T-cell (primary cell): ENCODE measurements around the gene DIP2C. TPM values are rescaled to one million over a fixed set of nuclear protein-coding genes. Genes with fewer than 3 reads are reported as not detected.

Experiments used
- ATAC-seq, 4 experiments: fragments of 200-7000 bp in 3 of 4; fragments of 150-1000 bp in 1 of 4; cut with Tn5 transposase; replicated peaks in 1 of 4; 1 replicate in 3 of 4; 2 replicates in 1 of 4; pipeline ENCODE4 v1.10.0; 2021; ENCODE audit warnings: moderate library complexity in 3 of 4, mild to moderate bottlenecking in 2 of 4, moderate number of reproducible peaks in 1 of 4
- CTCF ChIA-PET, 2 donors: fragments of 300-600 bp; sonication (Branson Sonifier 250); formaldehyde crosslinking; loops; one replicate each; lab custom pipeline; 2022; ENCODE audit warnings: antibody characterized with exemption in 2 of 2; lab: Charles Lee
- POLR2A ChIA-PET, 2 donors: fragments of 300-600 bp; sonication (Branson Sonifier 250); formaldehyde crosslinking; loops; one replicate each; lab custom pipeline; 2022; ENCODE audit warnings: antibody characterized with exemption in 2 of 2; lab: Charles Lee
- DNase-seq, 35 experiments: peaks; one replicate each; pipeline versions ENCODE4 v3.0.0 to v3.0.0-alpha.2; 2013 to 2023
- H3K27ac ChIP-seq: one replicate; pipeline ENCODE4 v1.5.1; 2013; ENCODE audit warnings: low read length
- H3K27me3 ChIP-seq, 2 experiments: replicated peaks in 1 of 2; 1 replicate in 1 of 2; 2 replicates in 1 of 2; pipeline versions ENCODE4 v1.6.1 to v1.7.0; 2013; ENCODE audit warnings: low read length in 1 of 2, mixed read lengths in 1 of 2; ENCODE audit not compliant: control insufficient read depth in 2 of 2, insufficient read depth in 2 of 2; ENCODE audit errors: extremely low read depth in 1 of 2
- H3K36me3 ChIP-seq, 2 donors: 1 replicate in 1 of 2; 2 replicates in 1 of 2; pipeline versions ENCODE4 v1.6.1 to v1.7.0; 2013; ENCODE audit warnings: low read length in 1 of 2; ENCODE audit not compliant: control insufficient read depth in 2 of 2, insufficient read depth in 1 of 2; ENCODE audit errors: extremely low read depth in 1 of 2
- H3K4me1 ChIP-seq, 2 experiments: 1 replicate in 1 of 2; 2 replicates in 1 of 2; pipeline versions ENCODE4 v1.6.1 to v1.7.0; 2013; ENCODE audit warnings: low read length in 2 of 2, mixed read lengths in 1 of 2; ENCODE audit not compliant: insufficient read depth in 2 of 2, control insufficient read depth in 1 of 2; ENCODE audit errors: extremely low read depth in 1 of 2
- H3K4me3 ChIP-seq, 2 donors: 1 replicate in 1 of 2; 2 replicates in 1 of 2; pipeline versions ENCODE4 v1.5.1 to v1.7.0; 2013; ENCODE audit warnings: mild to moderate bottlenecking in 2 of 2, low read length in 1 of 2, moderate library complexity in 1 of 2; ENCODE audit not compliant: control insufficient read depth in 1 of 2; ENCODE audit errors: extremely low read depth in 1 of 2
- H3K9me3 ChIP-seq: 2 replicates; pipeline ENCODE4 v1.7.0; 2013
- H3K27ac Mint-ChIP-seq, 2 donors: one replicate each; pipeline ENCODE4 v1.8.0; 2020 to 2021; ENCODE audit warnings: mild to moderate bottlenecking in 2 of 2, mixed read lengths in 2 of 2
- H3K27me3 Mint-ChIP-seq, 2 donors: one replicate each; pipeline ENCODE4 v1.8.0; 2021 to 2022; ENCODE audit warnings: mixed read lengths in 2 of 2
- H3K36me3 Mint-ChIP-seq: one replicate; pipeline ENCODE4 v1.8.0; 2021; ENCODE audit warnings: mixed read lengths
- H3K4me1 Mint-ChIP-seq, 3 donors: one replicate each; pipeline ENCODE4 v1.8.0; 2020 to 2022; ENCODE audit warnings: mixed read lengths in 3 of 3, mild to moderate bottlenecking in 1 of 3
- H3K4me3 Mint-ChIP-seq, 3 donors: one replicate each; pipeline ENCODE4 v1.8.0; 2020 to 2022; ENCODE audit warnings: mild to moderate bottlenecking in 3 of 3, mixed read lengths in 3 of 3, moderate library complexity in 3 of 3
- H3K9me3 Mint-ChIP-seq, 3 donors: one replicate each; pipeline ENCODE4 v1.8.0; 2020 to 2022; ENCODE audit warnings: mixed read lengths in 3 of 3
- WGBS: methylation state at CpG from one replicate; pipeline ENCODE4 v1.1.5; 2013; ENCODE audit warnings: missing lambda C conversion rate; ENCODE audit not compliant: insufficient coverage; 5-methylcytosine and 5-hydroxymethylcytosine counted together
- total RNA-seq, 35 experiments: library from RNA in 6 of 35; stranded (reverse) in 6 of 35; fragments of 120-200 nt in 1 of 35; gene quantifications; one replicate each; pipeline versions ENCODE4 v1.2.1 to v1.2.4 and lab custom pipeline; 2013 to 2026

Gene DIP2C
- total RNA-seq, 5 donors from 2014 or later (not counting 1 experiment from before 2014, with no cell fraction given), result 2.7 to 7.4 (median 4.5) TPM

- Histone ChIP-seq H3K27me3 (peaks cover 2 to 41% of the 10 kb centered on the region in 2 experiments), H3K4me1 (no peaks in the 10 kb centered on the region), H3K4me3 (no peak overlapping the region), H3K9me3 (no peaks in the 10 kb centered on the region), H3K27ac (no peak overlapping the region), H3K36me3 (no peaks in the 10 kb centered on the region)
- WGBS, result 59% methylated on average over 5 of the region's 6 CpGs
- DNase-seq (no peak), ATAC-seq (no peak)
- H3K4me1 Mint-ChIP-seq, result no peaks in the 10 kb centered on the region
- ChIA-PET CTCF (no interaction called here), POLR2A (no interaction called here)
- H3K27me3 Mint-ChIP-seq, result peaks cover 6 to 23% of the 10 kb centered on the region in 2 donors
- no peak overlapping the region for H3K27ac Mint-ChIP-seq
- H3K4me3 Mint-ChIP-seq, result no peak overlapping the region
- no peaks in the 10 kb centered on the region for H3K9me3 Mint-ChIP-seq
- H3K36me3 Mint-ChIP-seq, result no peaks in the 10 kb centered on the region
These were observed 169.1 kb downstream of the DIP2C start for GRCh38 chr10:520402-520787.

GRCh38 chr10:519716-520401 is 169.6 kb downstream of the DIP2C start:
- Mint-ChIP-seq H3K36me3 (no peaks in the 10 kb centered on the region), H3K4me1 (no peaks in the 10 kb centered on the region), H3K27me3 (peaks cover 6 to 23% of the 10 kb centered on the region in 2 donors), H3K4me3 (no peak overlapping the region), H3K9me3 (no peaks in the 10 kb centered on the region), H3K27ac (no peak overlapping the region)
- 86% methylated on average over 18 of the region's 25 CpGs for WGBS
- peaks cover 2 to 41% of the 10 kb centered on the region in 2 experiments for H3K27me3 ChIP-seq
- ChIA-PET CTCF (no interaction called here), POLR2A (no interaction called here)
- DNase-seq (no peak), ATAC-seq (no peak)
- no peak overlapping the region for H3K4me3 ChIP-seq
- no peaks in the 10 kb centered on the region for H3K36me3 ChIP-seq
- no peaks in the 10 kb centered on the region for H3K9me3 ChIP-seq
- no peak overlapping the region for H3K27ac ChIP-seq
- no peaks in the 10 kb centered on the region for H3K4me1 ChIP-seq

GRCh38 chr10:519055-519715 is 170.3 kb downstream of the DIP2C start:
- Histone ChIP-seq H3K27me3 (peaks cover 2 to 43% of the 10 kb centered on the region in 2 experiments), H3K4me1 (no peaks in the 10 kb centered on the region), H3K36me3 (no peaks in the 10 kb centered on the region), H3K9me3 (no peaks in the 10 kb centered on the region), H3K4me3 (no peak overlapping the region), H3K27ac (no peak overlapping the region)
- no peak overlapping the region for H3K27ac Mint-ChIP-seq
- ChIA-PET POLR2A (no interaction called here), CTCF (no interaction called here)
- H3K36me3 Mint-ChIP-seq, result no peaks in the 10 kb centered on the region
- WGBS, result 89% methylated on average over 12 of the region's 16 CpGs
- DNase-seq (no peak), ATAC-seq (no peak)
- no peaks in the 10 kb centered on the region for H3K9me3 Mint-ChIP-seq
- no peaks in the 10 kb centered on the region for H3K4me1 Mint-ChIP-seq
- H3K4me3 Mint-ChIP-seq, result no peak overlapping the region
- H3K27me3 Mint-ChIP-seq, result peaks cover 6 to 23% of the 10 kb centered on the region in 2 donors

GRCh38 chr10:517872-518475 is 171.5 kb downstream of the DIP2C start:
- Histone ChIP-seq H3K4me3 (no peak overlapping the region), H3K27ac (no peak overlapping the region), H3K36me3 (no peaks in the 10 kb centered on the region), H3K4me1 (no peaks in the 10 kb centered on the region), H3K27me3 (peaks cover 2 to 33% of the 10 kb centered on the region in 2 experiments), H3K9me3 (no peaks in the 10 kb centered on the region)
- POLR2A ChIA-PET, result no interaction called here
- 86% methylated on average over 12 of the region's 15 CpGs for WGBS
- H3K36me3 Mint-ChIP-seq, result no peaks in the 10 kb centered on the region
- H3K9me3 Mint-ChIP-seq, result no peaks in the 10 kb centered on the region
- no peak overlapping the region for H3K27ac Mint-ChIP-seq
- no peak overlapping the region for H3K4me3 Mint-ChIP-seq
- H3K4me1 Mint-ChIP-seq, result peaks cover 3 to 8% (median 7%) of the 10 kb centered on the region in 3 donors
- peaks cover 4 to 20% of the 10 kb centered on the region in 2 donors for H3K27me3 Mint-ChIP-seq
- no peak for DNase-seq
- CTCF ChIA-PET, result no interaction called here
- ATAC-seq, result no peak

GRCh38 chr10:517241-517830 is 172.1 kb downstream of the DIP2C start:
- no peaks in the 10 kb centered on the region for H3K4me1 ChIP-seq
- ChIA-PET CTCF (interaction anchor here in 1 of 2 donors (0.6 kb wide), 1 partner anchor 32 kb away, joined by 4 read pairs; no protein-coding TSS in a partner anchor), POLR2A (no interaction called here)
- no peaks in the 10 kb centered on the region for H3K9me3 Mint-ChIP-seq
- no peak overlapping the region for H3K4me3 ChIP-seq
- H3K9me3 ChIP-seq, result no peaks in the 10 kb centered on the region
- DNase-seq (no peak), ATAC-seq (no peak)
- H3K27me3 ChIP-seq, result peaks cover 0 to 30% of the 10 kb centered on the region in 2 experiments
- peaks cover 3 to 8% (median 7%) of the 10 kb centered on the region in 3 donors for H3K4me1 Mint-ChIP-seq
- no peak overlapping the region for H3K4me3 Mint-ChIP-seq
- H3K36me3 ChIP-seq, result no peaks in the 10 kb centered on the region
- H3K27ac ChIP-seq, result no peak overlapping the region
- peaks cover 0 to 16% of the 10 kb centered on the region in 2 donors for H3K27me3 Mint-ChIP-seq
- no peaks in the 10 kb centered on the region for H3K36me3 Mint-ChIP-seq
- 71% methylated on average over 5 of the region's 11 CpGs for WGBS
- H3K27ac Mint-ChIP-seq, result no peak overlapping the region

- Mint-ChIP-seq H3K4me3 (no peak overlapping the region), H3K36me3 (no peaks in the 10 kb centered on the region), H3K9me3 (no peaks in the 10 kb centered on the region), H3K4me1 (peaks cover 3 to 8% (median 7%) of the 10 kb centered on the region in 3 donors), H3K27me3 (peaks cover 0 to 15% of the 10 kb centered on the region in 2 donors), H3K27ac (no peak overlapping the region)
- WGBS, result 75% methylated on average over 8 of the region's 10 CpGs
- no peak for ATAC-seq
- DNase-seq, result no peak
- POLR2A ChIA-PET, result no interaction called here
- H3K4me1 ChIP-seq, result no peaks in the 10 kb centered on the region
- H3K4me3 ChIP-seq, result no peak overlapping the region
- CTCF ChIA-PET, result interaction anchor here in 1 of 2 donors (0.6 kb wide), 1 partner anchor 33 kb away, joined by 4 read pairs; no protein-coding TSS in a partner anchor
- H3K36me3 ChIP-seq, result no peaks in the 10 kb centered on the region
- no peak overlapping the region for H3K27ac ChIP-seq
- no peaks in the 10 kb centered on the region for H3K9me3 ChIP-seq
- peaks cover 0 to 26% of the 10 kb centered on the region in 2 experiments for H3K27me3 ChIP-seq
These were observed 172.7 kb downstream of the DIP2C start for GRCh38 chr10:516764-517163.
